MG63 (cell line): ENCODE data around the gene ANKH. TPM values are rescaled to one million over a fixed set of nuclear protein-coding genes. Genes with fewer than 3 reads are reported as not detected.

Experiments used
- DNase-seq: peaks from one replicate; pipeline ENCODE4 v3.0.0-alpha.2; 2020
- H3K27me3 ChIP-seq: fragments of 250-450 bp; sonication (Bioruptor Pico); 2 replicates; pipeline ENCODE4 v1.5.1; 2020; ENCODE audit warnings: mild to moderate bottlenecking, moderate library complexity
- H3K36me3 ChIP-seq: fragments of 250-450 bp; sonication (Bioruptor Pico); 2 replicates; pipeline ENCODE4 v1.5.1; 2020; ENCODE audit warnings: mild to moderate bottlenecking, moderate library complexity
- H3K4me3 ChIP-seq: fragments of 250-450 bp; sonication (Bioruptor Pico); 2 replicates; pipeline ENCODE4 v1.5.1; 2020; ENCODE audit warnings: mild to moderate bottlenecking, moderate library complexity
- H3K9me3 ChIP-seq: fragments of 250-450 bp; sonication (Bioruptor Pico); 2 replicates; pipeline ENCODE4 v1.5.1; 2020; ENCODE audit warnings: mild to moderate bottlenecking, moderate library complexity
- total RNA-seq: library from RNA; depleted of rRNA; stranded (reverse); fragments of >200 nt; shearing (Covaris generic); gene quantifications from 2 replicates; pipeline ENCODE4 v1.2.3, GENCODE V29; 2014; ENCODE audit warnings: low replicate concordance

The ANKH gene
- total RNA-seq, 1 experiment from 2014 or later: 28.9 TPM

GRCh38 chr5:14771189-14771588, 100.4 kb downstream of the ANKH start:
- Histone ChIP-seq H3K27me3 (no peaks in the 10 kb centered on the region), H3K36me3 (no peaks in the 10 kb centered on the region), H3K9me3 (no peaks in the 10 kb centered on the region), H3K4me3 (no peak overlapping the region)
- no peak for DNase-seq

- no peak for DNase-seq
- no peaks in the 10 kb centered on the region for H3K27me3 ChIP-seq
Observed at GRCh38 chr5:14768508-14769365, 102.8 kb downstream of the ANKH start.

GRCh38 chr5:14767735-14768507, 103.7 kb downstream of the ANKH start:
- H3K4me3 ChIP-seq: no peak overlapping the region
- H3K27me3 ChIP-seq: no peaks in the 10 kb centered on the region
- no peaks in the 10 kb centered on the region for H3K36me3 ChIP-seq
- no peak for DNase-seq
- H3K9me3 ChIP-seq: no peaks in the 10 kb centered on the region

More at GRCh38 chr5:14768508-14769365, 102.8 kb downstream of the ANKH start:
- no peaks in the 10 kb centered on the region for H3K36me3 ChIP-seq
- H3K4me3 ChIP-seq: no peak overlapping the region
- no peaks in the 10 kb centered on the region for H3K9me3 ChIP-seq

GRCh38 chr5:14767053-14767452, 104.5 kb downstream of the ANKH start:
- Histone ChIP-seq H3K4me3 (no peak overlapping the region), H3K36me3 (no peaks in the 10 kb centered on the region), H3K27me3 (no peaks in the 10 kb centered on the region), H3K9me3 (no peaks in the 10 kb centered on the region)
- DNase-seq: no peak

GRCh38 chr5:14766584-14766983, 105.0 kb downstream of the ANKH start:
- Histone ChIP-seq H3K27me3 (no peaks in the 10 kb centered on the region), H3K36me3 (no peaks in the 10 kb centered on the region), H3K9me3 (no peaks in the 10 kb centered on the region), H3K4me3 (no peak overlapping the region)
- no peak for DNase-seq

- Histone ChIP-seq H3K9me3 (no peaks in the 10 kb centered on the region), H3K36me3 (no peaks in the 10 kb centered on the region), H3K4me3 (no peak overlapping the region), H3K27me3 (no peaks in the 10 kb centered on the region)
- DNase-seq: no peak
Observed at GRCh38 chr5:14765587-14765986, 106.0 kb downstream of the ANKH start.

- Histone ChIP-seq H3K4me3 (no peak overlapping the region), H3K9me3 (no peaks in the 10 kb centered on the region), H3K36me3 (no peaks in the 10 kb centered on the region), H3K27me3 (no peaks in the 10 kb centered on the region)
- DNase-seq: no peak
Observed at GRCh38 chr5:14762549-14763216, 108.9 kb downstream of the ANKH start.

- Histone ChIP-seq H3K4me3 (no peak overlapping the region), H3K27me3 (no peaks in the 10 kb centered on the region), H3K9me3 (no peaks in the 10 kb centered on the region), H3K36me3 (no peaks in the 10 kb centered on the region)
- no peak for DNase-seq
Observed at GRCh38 chr5:14760548-14761002, 111.0 kb downstream of the ANKH start.

- no peak for DNase-seq
- H3K27me3 ChIP-seq: no peaks in the 10 kb centered on the region
- H3K4me3 ChIP-seq: no peak overlapping the region
- no peaks in the 10 kb centered on the region for H3K36me3 ChIP-seq
- no peaks in the 10 kb centered on the region for H3K9me3 ChIP-seq
Observed at GRCh38 chr5:14759744-14760547, 111.6 kb downstream of the ANKH start.

- Histone ChIP-seq H3K4me3 (no peak overlapping the region), H3K9me3 (no peaks in the 10 kb centered on the region), H3K27me3 (no peaks in the 10 kb centered on the region), H3K36me3 (no peaks in the 10 kb centered on the region)
- no peak for DNase-seq
Observed at GRCh38 chr5:14757850-14758249, 113.7 kb downstream of the ANKH start.

- H3K27me3 ChIP-seq: no peaks in the 10 kb centered on the region
- DNase-seq: no peak
- H3K9me3 ChIP-seq: no peaks in the 10 kb centered on the region
- no peaks in the 10 kb centered on the region for H3K36me3 ChIP-seq
- no peak overlapping the region for H3K4me3 ChIP-seq
Observed at GRCh38 chr5:14756478-14756877, 115.1 kb downstream of the ANKH start.

GRCh38 chr5:14753947-14754346, 117.6 kb downstream of the ANKH start:
- H3K36me3 ChIP-seq: no peaks in the 10 kb centered on the region
- H3K9me3 ChIP-seq: no peaks in the 10 kb centered on the region
- DNase-seq: no peak

GRCh38 chr5:14753292-14753691, 118.3 kb downstream of the ANKH start:
- Histone ChIP-seq H3K4me3 (no peak overlapping the region), H3K27me3 (no peaks in the 10 kb centered on the region), H3K36me3 (no peaks in the 10 kb centered on the region), H3K9me3 (no peaks in the 10 kb centered on the region)
- no peak for DNase-seq

More at GRCh38 chr5:14753947-14754346, 117.6 kb downstream of the ANKH start:
- no peaks in the 10 kb centered on the region for H3K27me3 ChIP-seq
- no peak overlapping the region for H3K4me3 ChIP-seq

- H3K9me3 ChIP-seq: no peaks in the 10 kb centered on the region
- no peaks in the 10 kb centered on the region for H3K36me3 ChIP-seq
- no peaks in the 10 kb centered on the region for H3K27me3 ChIP-seq
- no peak overlapping the region for H3K4me3 ChIP-seq
- DNase-seq: no peak
Observed at GRCh38 chr5:14752497-14753071, 119.0 kb downstream of the ANKH start.

GRCh38 chr5:14750712-14751111, 120.9 kb downstream of the ANKH start:
- no peaks in the 10 kb centered on the region for H3K27me3 ChIP-seq
- H3K9me3 ChIP-seq: no peaks in the 10 kb centered on the region
- H3K36me3 ChIP-seq: no peaks in the 10 kb centered on the region
- H3K4me3 ChIP-seq: no peak overlapping the region
- no peak for DNase-seq

GRCh38 chr5:14749579-14750101, 121.9 kb downstream of the ANKH start:
- no peak for DNase-seq
- Histone ChIP-seq H3K9me3 (no peaks in the 10 kb centered on the region), H3K27me3 (no peaks in the 10 kb centered on the region), H3K36me3 (no peaks in the 10 kb centered on the region), H3K4me3 (no peak overlapping the region)
